Type B pancreatic cell (in vitro differentiated cells): ENCODE measurements around the gene TMEM158. TPM values are rescaled to one million over a fixed set of nuclear protein-coding genes. Genes with fewer than 3 reads are reported as not detected.

Experiments used
- DNase-seq: peaks from one replicate; pipeline ENCODE4 v3.0.0; 2021; ENCODE audit warnings: mixed read lengths; ENCODE audit not compliant: unreplicated experiment; ENCODE audit errors: extremely low spot score
- H3K27ac Mint-ChIP-seq: 2 replicates; pipeline ENCODE4 v1.8.0; 2021; ENCODE audit warnings: mild to moderate bottlenecking, mixed read lengths
- H3K27me3 Mint-ChIP-seq: 2 replicates; pipeline ENCODE4 v1.8.0; 2021; ENCODE audit warnings: mixed read lengths
- H3K36me3 Mint-ChIP-seq: 2 replicates; pipeline ENCODE4 v1.8.0; 2021; ENCODE audit warnings: mixed read lengths
- H3K4me1 Mint-ChIP-seq: one replicate; pipeline ENCODE4 v1.8.0; 2021; ENCODE audit warnings: mixed read lengths; ENCODE audit not compliant: unreplicated experiment
- H3K4me3 Mint-ChIP-seq: 2 replicates; pipeline ENCODE4 v1.8.0; 2021; ENCODE audit warnings: mild to moderate bottlenecking, mixed read lengths
- H3K9me3 Mint-ChIP-seq: 2 replicates; pipeline ENCODE4 v1.8.0; 2021; ENCODE audit warnings: mixed read lengths
- CTCF ChIP-seq: fragments of 200-600 bp; sonication (generic); conservative IDR thresholded peaks from 2 replicates; pipeline ENCODE4 v1.5.0; 2021; ENCODE audit warnings: antibody characterized with exemption, mild to moderate bottlenecking
- total RNA-seq: library from RNA; stranded (reverse); gene quantifications from 2 replicates; pipeline ENCODE4 v1.2.1, GENCODE V29; 2021; ENCODE audit warnings: low replicate concordance

Gene TMEM158
- total RNA-seq, 1 donor from 2014 or later = 8.9 TPM

GRCh38 chr3:45187694-45188141, 38.4 kb downstream of the TMEM158 start:
- DNase-seq = no peak
- H3K27me3 Mint-ChIP-seq = no peaks in the 10 kb centered on the region
- H3K4me1 Mint-ChIP-seq = peaks cover 36% of the 10 kb centered on the region
- H3K27ac Mint-ChIP-seq = no peak overlapping the region
- H3K36me3 Mint-ChIP-seq = no peaks in the 10 kb centered on the region
- no peak for TF ChIP-seq CTCF
- H3K9me3 Mint-ChIP-seq = no peaks in the 10 kb centered on the region
- no peak overlapping the region for H3K4me3 Mint-ChIP-seq

GRCh38 chr3:45186871-45187270, 39.2 kb downstream of the TMEM158 start:
- TF ChIP-seq CTCF = no peak
- no peak overlapping the region for H3K27ac Mint-ChIP-seq
- no peak overlapping the region for H3K4me3 Mint-ChIP-seq
- no peaks in the 10 kb centered on the region for H3K27me3 Mint-ChIP-seq
- DNase-seq = no peak
- H3K4me1 Mint-ChIP-seq = peaks cover 38% of the 10 kb centered on the region
- no peaks in the 10 kb centered on the region for H3K9me3 Mint-ChIP-seq
- H3K36me3 Mint-ChIP-seq = no peaks in the 10 kb centered on the region

- Mint-ChIP-seq H3K4me1 (peaks cover 38% of the 10 kb centered on the region), H3K27ac (peak overlapping the region; percentile 99), H3K36me3 (no peaks in the 10 kb centered on the region), H3K4me3 (no peak overlapping the region), H3K27me3 (no peaks in the 10 kb centered on the region), H3K9me3 (no peaks in the 10 kb centered on the region)
- DNase-seq = no peak
- TF ChIP-seq CTCF = no peak
These were observed 40.6 kb downstream of the TMEM158 start for GRCh38 chr3:45185461-45185860.

GRCh38 chr3:45185052-45185451, 41.0 kb downstream of the TMEM158 start:
- no peak for DNase-seq
- Mint-ChIP-seq H3K4me1 (peaks cover 38% of the 10 kb centered on the region), H3K9me3 (no peaks in the 10 kb centered on the region), H3K4me3 (no peak overlapping the region), H3K36me3 (no peaks in the 10 kb centered on the region), H3K27ac (peak overlapping the region; percentile 99), H3K27me3 (no peaks in the 10 kb centered on the region)
- no peak for TF ChIP-seq CTCF

GRCh38 chr3:45183872-45184262, 42.2 kb downstream of the TMEM158 start:
- no peaks in the 10 kb centered on the region for H3K36me3 Mint-ChIP-seq
- peaks cover 35% of the 10 kb centered on the region for H3K4me1 Mint-ChIP-seq
- H3K27me3 Mint-ChIP-seq = no peaks in the 10 kb centered on the region
- no peak for TF ChIP-seq CTCF
- DNase-seq = no peak
- H3K27ac Mint-ChIP-seq = peak overlapping the region; percentile 99
- H3K4me3 Mint-ChIP-seq = no peak overlapping the region
- no peaks in the 10 kb centered on the region for H3K9me3 Mint-ChIP-seq
